Measurements from ENCODE around the gene SLC7A8.

DNA sequence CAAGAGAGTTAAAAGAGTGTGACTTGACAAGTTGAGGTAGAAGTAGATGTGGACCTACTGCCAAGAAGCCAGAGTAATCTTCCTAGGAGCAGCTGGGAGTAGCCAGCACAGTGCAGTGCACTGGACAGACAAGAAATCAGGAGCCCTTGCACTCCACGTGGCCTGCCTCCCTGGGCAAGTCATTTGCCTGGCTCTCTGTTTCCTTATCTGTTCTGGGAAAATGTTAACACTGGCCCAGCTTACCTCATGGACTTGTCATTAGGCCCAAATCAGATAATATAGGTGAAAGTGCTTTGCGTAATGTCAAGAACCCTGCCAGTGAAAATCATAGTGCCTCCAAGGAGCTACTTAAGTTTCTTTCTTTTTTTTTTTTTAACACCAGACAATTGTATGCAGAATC lies 19.2 kb downstream of the SLC7A8 start:
- TF ChIP-seq, protein P1, sequence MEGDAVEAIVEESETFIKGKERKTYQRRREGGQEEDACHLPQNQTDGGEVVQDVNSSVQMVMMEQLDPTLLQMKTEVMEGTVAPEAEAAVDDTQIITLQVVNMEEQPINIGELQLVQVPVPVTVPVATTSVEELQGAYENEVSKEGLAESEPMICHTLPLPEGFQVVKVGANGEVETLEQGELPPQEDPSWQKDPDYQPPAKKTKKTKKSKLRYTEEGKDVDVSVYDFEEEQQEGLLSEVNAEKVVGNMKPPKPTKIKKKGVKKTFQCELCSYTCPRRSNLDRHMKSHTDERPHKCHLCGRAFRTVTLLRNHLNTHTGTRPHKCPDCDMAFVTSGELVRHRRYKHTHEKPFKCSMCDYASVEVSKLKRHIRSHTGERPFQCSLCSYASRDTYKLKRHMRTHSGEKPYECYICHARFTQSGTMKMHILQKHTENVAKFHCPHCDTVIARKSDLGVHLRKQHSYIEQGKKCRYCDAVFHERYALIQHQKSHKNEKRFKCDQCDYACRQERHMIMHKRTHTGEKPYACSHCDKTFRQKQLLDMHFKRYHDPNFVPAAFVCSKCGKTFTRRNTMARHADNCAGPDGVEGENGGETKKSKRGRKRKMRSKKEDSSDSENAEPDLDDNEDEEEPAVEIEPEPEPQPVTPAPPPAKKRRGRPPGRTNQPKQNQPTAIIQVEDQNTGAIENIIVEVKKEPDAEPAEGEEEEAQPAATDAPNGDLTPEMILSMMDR (IDR thresholded peaks at IDR 0.05): no peak
- TF ChIP-seq EZH2 (IDR thresholded peaks at IDR 0.05): no peak
- no peak for TF ChIP-seq EZH2phosphoT487 (IDR thresholded peaks at IDR 0.05)

Data from neural progenitor cell (in vitro differentiated cells).